ENCODE results near the gene NIP7.

DNA sequence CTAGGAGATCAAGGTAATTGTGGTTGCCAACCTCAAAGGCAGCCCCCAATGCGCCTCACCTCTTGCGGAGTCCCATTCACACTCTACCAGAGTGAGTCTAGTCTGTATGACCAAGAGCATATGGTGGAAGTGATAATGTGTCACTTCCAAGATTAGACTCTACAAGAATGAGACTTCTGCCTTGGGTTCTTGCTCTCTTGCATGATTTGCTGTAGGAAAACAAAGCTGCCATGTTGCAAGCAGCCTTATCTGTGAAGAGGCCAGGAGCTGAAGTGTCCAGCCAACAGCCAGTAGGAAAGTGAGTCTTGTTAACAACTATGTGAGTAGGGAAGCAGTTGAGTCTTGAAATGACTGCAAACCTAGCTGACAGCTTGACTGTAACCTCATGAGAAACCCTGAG is 42.8 kb downstream of the NIP7 start:
- TF ChIP-seq, protein P1, sequence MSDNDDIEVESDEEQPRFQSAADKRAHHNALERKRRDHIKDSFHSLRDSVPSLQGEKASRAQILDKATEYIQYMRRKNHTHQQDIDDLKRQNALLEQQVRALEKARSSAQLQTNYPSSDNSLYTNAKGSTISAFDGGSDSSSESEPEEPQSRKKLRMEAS (IDR thresholded peaks at IDR 0.05; ENCODE audit: insufficient read depth, insufficient read length) = no peak
- TF ChIP-seq, protein P2, sequence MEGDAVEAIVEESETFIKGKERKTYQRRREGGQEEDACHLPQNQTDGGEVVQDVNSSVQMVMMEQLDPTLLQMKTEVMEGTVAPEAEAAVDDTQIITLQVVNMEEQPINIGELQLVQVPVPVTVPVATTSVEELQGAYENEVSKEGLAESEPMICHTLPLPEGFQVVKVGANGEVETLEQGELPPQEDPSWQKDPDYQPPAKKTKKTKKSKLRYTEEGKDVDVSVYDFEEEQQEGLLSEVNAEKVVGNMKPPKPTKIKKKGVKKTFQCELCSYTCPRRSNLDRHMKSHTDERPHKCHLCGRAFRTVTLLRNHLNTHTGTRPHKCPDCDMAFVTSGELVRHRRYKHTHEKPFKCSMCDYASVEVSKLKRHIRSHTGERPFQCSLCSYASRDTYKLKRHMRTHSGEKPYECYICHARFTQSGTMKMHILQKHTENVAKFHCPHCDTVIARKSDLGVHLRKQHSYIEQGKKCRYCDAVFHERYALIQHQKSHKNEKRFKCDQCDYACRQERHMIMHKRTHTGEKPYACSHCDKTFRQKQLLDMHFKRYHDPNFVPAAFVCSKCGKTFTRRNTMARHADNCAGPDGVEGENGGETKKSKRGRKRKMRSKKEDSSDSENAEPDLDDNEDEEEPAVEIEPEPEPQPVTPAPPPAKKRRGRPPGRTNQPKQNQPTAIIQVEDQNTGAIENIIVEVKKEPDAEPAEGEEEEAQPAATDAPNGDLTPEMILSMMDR (IDR thresholded peaks at IDR 0.05; ENCODE audit: extremely low read depth in 1 of 2, insufficient read depth in 1 of 2, low read depth in 1 of 2, low read length in 2 of 2) = no peak
- TF ChIP-seq POLR2A (IDR thresholded peaks at IDR 0.05; ENCODE audit: low read depth, low read length) (no peak), FOS (IDR thresholded peaks at IDR 0.05; ENCODE audit: borderline replicate concordance, insufficient read depth, low read length) (no peak), GATA2 (IDR thresholded peaks at IDR 0.05; ENCODE audit: insufficient read depth, insufficient read length, low read depth, low read length) (no peak), POLR2AphosphoS5 (IDR thresholded peaks at IDR 0.05; ENCODE audit: insufficient read depth, low read depth, low read length) (no peak), EZH2 (IDR thresholded peaks at IDR 0.05; ENCODE audit: borderline replicate concordance, low read depth, low read length, severe bottlenecking) (no peak), MYC (IDR thresholded peaks at IDR 0.05; ENCODE audit: low read depth, low read length) (no peak)
